ENCODE measurements around the gene SLC9A4.

DNA sequence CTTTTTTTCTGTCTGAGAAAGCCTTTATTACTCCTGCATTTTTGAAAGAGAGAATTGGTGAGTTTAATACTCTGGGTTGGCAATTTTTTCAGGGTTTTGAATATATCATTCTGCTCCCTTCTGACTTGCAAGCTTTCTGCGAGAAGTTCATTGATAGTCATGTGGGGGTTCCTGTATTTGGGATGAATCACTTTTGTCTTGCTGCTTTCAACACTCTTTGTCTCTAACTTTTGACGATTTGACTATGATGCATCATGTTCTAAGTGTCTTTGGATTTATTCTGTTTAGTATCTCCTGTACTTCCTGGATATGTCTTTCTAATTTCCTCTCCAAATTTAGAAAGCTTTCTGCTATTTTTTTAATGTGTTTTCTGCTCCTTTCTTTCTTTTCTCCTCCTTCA lies 105.3 kb downstream of the SLC9A4 start:
- TF ChIP-seq, protein P1, sequence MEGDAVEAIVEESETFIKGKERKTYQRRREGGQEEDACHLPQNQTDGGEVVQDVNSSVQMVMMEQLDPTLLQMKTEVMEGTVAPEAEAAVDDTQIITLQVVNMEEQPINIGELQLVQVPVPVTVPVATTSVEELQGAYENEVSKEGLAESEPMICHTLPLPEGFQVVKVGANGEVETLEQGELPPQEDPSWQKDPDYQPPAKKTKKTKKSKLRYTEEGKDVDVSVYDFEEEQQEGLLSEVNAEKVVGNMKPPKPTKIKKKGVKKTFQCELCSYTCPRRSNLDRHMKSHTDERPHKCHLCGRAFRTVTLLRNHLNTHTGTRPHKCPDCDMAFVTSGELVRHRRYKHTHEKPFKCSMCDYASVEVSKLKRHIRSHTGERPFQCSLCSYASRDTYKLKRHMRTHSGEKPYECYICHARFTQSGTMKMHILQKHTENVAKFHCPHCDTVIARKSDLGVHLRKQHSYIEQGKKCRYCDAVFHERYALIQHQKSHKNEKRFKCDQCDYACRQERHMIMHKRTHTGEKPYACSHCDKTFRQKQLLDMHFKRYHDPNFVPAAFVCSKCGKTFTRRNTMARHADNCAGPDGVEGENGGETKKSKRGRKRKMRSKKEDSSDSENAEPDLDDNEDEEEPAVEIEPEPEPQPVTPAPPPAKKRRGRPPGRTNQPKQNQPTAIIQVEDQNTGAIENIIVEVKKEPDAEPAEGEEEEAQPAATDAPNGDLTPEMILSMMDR (IDR thresholded peaks at IDR 0.05; ENCODE audit: insufficient read depth, low read length), result no peak
- TF ChIP-seq POLR2AphosphoS5 (IDR thresholded peaks at IDR 0.05; ENCODE audit: low read depth), result no peak
- TF ChIP-seq, protein P2, sequence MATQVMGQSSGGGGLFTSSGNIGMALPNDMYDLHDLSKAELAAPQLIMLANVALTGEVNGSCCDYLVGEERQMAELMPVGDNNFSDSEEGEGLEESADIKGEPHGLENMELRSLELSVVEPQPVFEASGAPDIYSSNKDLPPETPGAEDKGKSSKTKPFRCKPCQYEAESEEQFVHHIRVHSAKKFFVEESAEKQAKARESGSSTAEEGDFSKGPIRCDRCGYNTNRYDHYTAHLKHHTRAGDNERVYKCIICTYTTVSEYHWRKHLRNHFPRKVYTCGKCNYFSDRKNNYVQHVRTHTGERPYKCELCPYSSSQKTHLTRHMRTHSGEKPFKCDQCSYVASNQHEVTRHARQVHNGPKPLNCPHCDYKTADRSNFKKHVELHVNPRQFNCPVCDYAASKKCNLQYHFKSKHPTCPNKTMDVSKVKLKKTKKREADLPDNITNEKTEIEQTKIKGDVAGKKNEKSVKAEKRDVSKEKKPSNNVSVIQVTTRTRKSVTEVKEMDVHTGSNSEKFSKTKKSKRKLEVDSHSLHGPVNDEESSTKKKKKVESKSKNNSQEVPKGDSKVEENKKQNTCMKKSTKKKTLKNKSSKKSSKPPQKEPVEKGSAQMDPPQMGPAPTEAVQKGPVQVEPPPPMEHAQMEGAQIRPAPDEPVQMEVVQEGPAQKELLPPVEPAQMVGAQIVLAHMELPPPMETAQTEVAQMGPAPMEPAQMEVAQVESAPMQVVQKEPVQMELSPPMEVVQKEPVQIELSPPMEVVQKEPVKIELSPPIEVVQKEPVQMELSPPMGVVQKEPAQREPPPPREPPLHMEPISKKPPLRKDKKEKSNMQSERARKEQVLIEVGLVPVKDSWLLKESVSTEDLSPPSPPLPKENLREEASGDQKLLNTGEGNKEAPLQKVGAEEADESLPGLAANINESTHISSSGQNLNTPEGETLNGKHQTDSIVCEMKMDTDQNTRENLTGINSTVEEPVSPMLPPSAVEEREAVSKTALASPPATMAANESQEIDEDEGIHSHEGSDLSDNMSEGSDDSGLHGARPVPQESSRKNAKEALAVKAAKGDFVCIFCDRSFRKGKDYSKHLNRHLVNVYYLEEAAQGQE (IDR thresholded peaks at IDR 0.05; ENCODE audit: insufficient replicate concordance, low read depth), result no peak
- no peak for TF ChIP-seq SPI1 (IDR thresholded peaks at IDR 0.05; ENCODE audit: borderline replicate concordance, low read depth)
- no peak for TF ChIP-seq GABPA (IDR thresholded peaks at IDR 0.05; ENCODE audit: low read depth)

Measured in HL-60 (cell line).